Fibroblast of lung (primary cell): ENCODE data around the gene PSMD11. TPM values are rescaled to one million over a fixed set of nuclear protein-coding genes. Genes with fewer than 3 reads are reported as not detected.

Experiments
- DNase-seq, 2 donors: peaks; one replicate each; pipeline versions ENCODE4 v3.0.0 to v3.0.0-alpha.2; 2010; ENCODE audit warnings: low read depth in 2 of 2
- H2AFZ ChIP-seq: 2 replicates; pipeline ENCODE4 v1.5.1; 2012; ENCODE audit warnings: low read length, control low read depth, inconsistent platforms
- H3K27ac ChIP-seq: 2 replicates; pipeline ENCODE4 v1.5.1; 2011; ENCODE audit warnings: low read length, control low read depth; ENCODE audit not compliant: insufficient read depth
- H3K27me3 ChIP-seq: 2 replicates; pipeline ENCODE4 v1.5.1; 2011; ENCODE audit warnings: mild to moderate bottlenecking, low read length; ENCODE audit not compliant: control insufficient read depth, insufficient read depth
- H3K36me3 ChIP-seq: 2 replicates; pipeline ENCODE4 v1.5.1; 2011; ENCODE audit warnings: low read length; ENCODE audit not compliant: control insufficient read depth, insufficient read depth
- H3K4me1 ChIP-seq: 2 replicates; pipeline ENCODE4 v1.5.1; 2011; ENCODE audit warnings: low read length; ENCODE audit not compliant: control insufficient read depth, insufficient read depth; ENCODE audit errors: extremely low read depth
- H3K4me2 ChIP-seq: 2 replicates; pipeline ENCODE4 v1.5.1; 2011; ENCODE audit warnings: low read length, control low read depth; ENCODE audit not compliant: insufficient read depth; ENCODE audit errors: extremely low read depth
- H3K4me3 ChIP-seq, 4 experiments: fragments of 200-600 bp in 1 of 4; sonication (generic) in 1 of 4; replicated peaks in 1 of 4; 2 replicates each; pipeline ENCODE4 v1.5.1; 2011 to 2016; ENCODE audit warnings: low read length in 4 of 4, low read depth in 3 of 4, mild to moderate bottlenecking in 3 of 4, control low read depth in 2 of 4, inconsistent platforms in 1 of 4, mixed read lengths in 1 of 4; ENCODE audit not compliant: insufficient read depth in 1 of 4; ENCODE audit errors: control extremely low read depth in 1 of 4
- H3K79me2 ChIP-seq: 2 replicates; pipeline ENCODE4 v1.5.1; 2012; ENCODE audit warnings: mild to moderate bottlenecking, low read length, inconsistent platforms; ENCODE audit not compliant: control insufficient read depth, insufficient read depth
- H3K9ac ChIP-seq: 2 replicates; pipeline ENCODE4 v1.5.1; 2011; ENCODE audit warnings: mild to moderate bottlenecking, low read length, control low read depth; ENCODE audit not compliant: insufficient read depth
- H3K9me3 ChIP-seq: 2 replicates; pipeline ENCODE4 v1.5.1; 2012; ENCODE audit warnings: low read depth, low read length; ENCODE audit not compliant: control insufficient read depth, insufficient read depth
- H4K20me1 ChIP-seq: 2 replicates; pipeline ENCODE4 v1.5.1; 2011; ENCODE audit warnings: low read length; ENCODE audit not compliant: control insufficient read depth, insufficient read depth; ENCODE audit errors: extremely low read depth
- CTCF ChIP-seq, 2 donors: IDR thresholded peaks in 1 of 2; conservative IDR thresholded peaks in 1 of 2; 1 replicate in 1 of 2; 2 replicates in 1 of 2; pipeline ENCODE4 v1.5.1; 2011 to 2012; ENCODE audit warnings: low read length in 2 of 2, control low read depth in 1 of 2, inconsistent platforms in 1 of 2, low read depth in 1 of 2, mild to moderate bottlenecking in 1 of 2
- EZH2 ChIP-seq: IDR thresholded peaks from 2 replicates; pipeline ENCODE4 v1.5.1; 2012; ENCODE audit warnings: low read length, control low read depth, mild to moderate bottlenecking; ENCODE audit errors: missing control alignments
- polyA plus RNA-seq, 2 donors: library from polyadenylated mRNA; depleted of rRNA in 1 of 2; stranded (reverse) in 1 of 2; unstranded in 1 of 2; fragments of >200 nt; gene quantifications; 2 replicates each; pipeline ENCODE4 v1.2.1, GENCODE V29; 2011 to 2012; ENCODE audit warnings: missing spikeins in 1 of 2
- total RNA-seq: library from RNA; depleted of rRNA; stranded (reverse); fragments of >200 nt; gene quantifications from 2 replicates; pipeline ENCODE4 v1.2.1, GENCODE V29; 2014

The PSMD11 gene
- total and polyA plus RNA-seq, 2 donors (not counting 1 experiment from before 2014, with no cell fraction given) = 74.1 to 77.9 TPM

- TF ChIP-seq CTCF (conservative IDR thresholded peaks at IDR 0.05 in 1 of 2, IDR thresholded peaks at IDR 0.05 in 1 of 2; ENCODE audit: low read depth in 1 of 2, low read length in 2 of 2) = no peak
- TF ChIP-seq EZH2 = no peak
- no peak overlapping the region for H3K4me3 ChIP-seq
Observed at GRCh38 chr17:32525122-32525521, 80.8 kb downstream of the PSMD11 start.

GRCh38 chr17:32527146-32527545 lies 82.8 kb downstream of the PSMD11 start:
- Histone ChIP-seq H3K9ac (no peak overlapping the region), H3K36me3 (no peaks in the 10 kb centered on the region), H3K4me2 (no peak overlapping the region), H2AFZ (no peak overlapping the region), H3K27me3 (no peaks in the 10 kb centered on the region), H4K20me1 (no peaks in the 10 kb centered on the region), H3K4me1 (peaks cover 4% of the 10 kb centered on the region), H3K9me3 (no peaks in the 10 kb centered on the region), H3K27ac (no peak overlapping the region), H3K4me3 (no peak overlapping the region), H3K79me2 (no peaks in the 10 kb centered on the region)
- TF ChIP-seq EZH2 (no peak), CTCF (conservative IDR thresholded peaks at IDR 0.05 in 1 of 2, IDR thresholded peaks at IDR 0.05 in 1 of 2; ENCODE audit: low read depth in 1 of 2, low read length in 2 of 2) (no peak)
- DNase-seq = no peak

More at GRCh38 chr17:32525122-32525521, 80.8 kb downstream of the PSMD11 start:
- Histone ChIP-seq H3K36me3 (no peaks in the 10 kb centered on the region), H3K79me2 (no peaks in the 10 kb centered on the region), H3K27ac (no peak overlapping the region), H4K20me1 (no peaks in the 10 kb centered on the region), H3K27me3 (no peaks in the 10 kb centered on the region), H3K9ac (no peak overlapping the region), H3K4me2 (no peak overlapping the region), H2AFZ (no peak overlapping the region), H3K9me3 (no peaks in the 10 kb centered on the region), H3K4me1 (peaks cover 5% of the 10 kb centered on the region)
- DNase-seq = peak; percentile 18 to 79

DNA sequence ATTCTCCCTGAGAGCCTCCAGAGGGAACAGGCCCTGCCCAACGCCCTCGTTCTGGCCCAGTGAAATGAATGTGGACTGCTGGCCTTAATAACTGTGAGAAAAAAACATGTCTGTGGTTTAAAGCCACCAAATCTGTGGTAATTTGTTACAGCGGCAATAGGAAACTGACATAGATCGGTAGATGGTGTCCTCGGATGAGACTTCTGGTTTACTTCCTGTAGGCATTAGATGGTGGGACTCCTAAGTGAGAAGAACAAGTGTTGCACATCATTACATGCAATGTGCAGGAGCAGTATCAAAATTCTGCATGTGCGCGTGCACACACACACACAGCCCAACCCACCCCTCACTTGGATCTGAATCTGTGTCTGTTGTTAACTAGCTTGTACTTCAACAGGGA lies 84.5 kb downstream of the PSMD11 start:
- TF ChIP-seq EZH2 (no peak), CTCF (conservative IDR thresholded peaks at IDR 0.05 in 1 of 2, IDR thresholded peaks at IDR 0.05 in 1 of 2; ENCODE audit: low read depth in 1 of 2, low read length in 2 of 2) (no peak)
- Histone ChIP-seq H2AFZ (no peak overlapping the region), H3K4me1 (peaks cover 4% of the 10 kb centered on the region), H3K27ac (no peak overlapping the region), H3K36me3 (no peaks in the 10 kb centered on the region), H3K79me2 (no peaks in the 10 kb centered on the region), H3K4me2 (no peak overlapping the region), H3K4me3 (no peak overlapping the region), H3K27me3 (no peaks in the 10 kb centered on the region), H4K20me1 (no peaks in the 10 kb centered on the region), H3K9me3 (no peaks in the 10 kb centered on the region), H3K9ac (no peak overlapping the region)
- DNase-seq = no peak
